Activated CD8-positive, alpha-beta memory T cell treated with anti-CD3 and anti-CD28 coated beads for 4 hours (primary cell): ENCODE measurements around the gene CHKA.
A peak's percentile ranks its signal among the peaks of the same experiment; 100 is the strongest.

Experiments used
- DNase-seq, 2 donors: peaks; one replicate each; pipeline ENCODE4 v3.0.0-alpha.2; 2020; ENCODE audit warnings: low read depth in 2 of 2

The CHKA gene

DNA sequence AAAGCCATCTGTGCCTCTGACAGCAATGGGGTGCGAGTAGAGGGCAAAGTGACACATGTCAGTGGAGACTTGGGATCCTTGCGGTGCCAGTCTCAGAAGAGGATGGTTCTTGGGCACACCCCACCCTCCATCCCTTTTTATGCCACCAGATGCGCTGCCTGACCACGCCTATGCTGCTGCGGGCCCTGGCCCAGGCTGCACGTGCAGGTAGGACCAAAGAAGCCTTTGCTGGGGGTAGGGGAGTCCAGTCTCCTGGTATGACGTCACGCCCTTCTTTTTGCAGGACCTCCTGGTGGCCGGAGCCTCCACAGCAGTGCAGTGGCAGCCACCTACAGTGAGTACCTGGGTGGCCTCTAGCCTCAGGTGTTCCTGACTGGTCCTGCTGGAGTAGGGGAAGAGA is 89.2 kb downstream of the CHKA start:
- DNase-seq: no peak

DNA sequence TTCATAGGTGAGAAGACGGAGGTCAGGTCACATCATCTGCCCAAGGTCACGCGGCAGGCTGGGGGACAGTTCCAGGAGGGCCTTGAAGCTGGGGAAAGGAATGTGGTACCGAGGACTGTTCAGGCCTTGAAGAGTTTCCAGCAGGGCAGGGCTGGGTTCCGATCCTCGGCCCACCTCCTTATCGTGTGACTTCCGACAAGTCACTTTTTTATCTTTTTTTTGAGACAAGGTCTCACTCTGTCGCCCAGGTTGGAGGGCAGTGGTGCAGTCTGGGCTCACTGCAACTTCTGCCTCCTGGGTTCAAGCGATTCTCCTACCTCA is 90.1 kb downstream of the CHKA start:
- no peak for DNase-seq

- DNase-seq: peak; percentile 94 to 96
These were observed 90.7 kb downstream of the CHKA start, which contains the start of gene NDUFS8 for GRCh38 chr11:68030318-68031143. Gene NDUFS8 (plus strand): TSS chr11:68030681. CDS start chr11:68032152, 1,471 bp downstream.

DNA sequence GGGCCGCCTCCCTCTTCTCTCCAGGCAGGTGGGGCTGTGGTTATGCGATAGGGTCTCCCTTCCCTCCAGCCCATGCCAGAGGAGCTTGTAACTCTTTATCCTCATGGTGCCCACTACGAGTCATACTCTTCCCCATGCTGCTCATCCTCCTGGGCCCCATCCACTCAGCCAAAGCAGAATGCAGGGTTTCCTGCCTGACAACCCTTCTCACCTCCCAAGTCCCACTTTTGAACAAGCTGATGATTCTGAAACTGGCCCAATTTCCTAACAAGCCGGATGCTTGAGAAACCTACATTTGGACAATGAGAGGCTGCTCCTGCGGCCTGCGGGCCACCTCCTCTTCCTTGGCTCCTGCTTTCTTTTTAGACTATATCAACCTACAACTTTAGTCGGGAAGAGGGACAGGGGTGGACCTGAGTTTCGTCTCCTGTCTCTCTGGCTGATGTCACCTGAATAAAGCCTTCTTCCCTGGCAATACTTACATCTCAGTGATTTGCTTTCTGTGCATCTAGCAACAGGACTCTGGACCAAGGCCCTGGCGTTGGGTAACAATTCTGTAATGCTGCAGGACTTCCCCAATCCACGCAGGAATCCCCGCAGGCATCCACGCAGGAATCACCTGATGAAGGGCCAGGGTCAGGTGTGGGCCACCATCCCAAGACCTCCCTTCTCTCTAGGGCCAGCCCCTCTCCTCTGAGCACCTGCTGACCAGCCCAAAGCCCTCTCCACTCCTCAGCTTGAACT is 92.2 kb downstream of the CHKA start:
- DNase-seq: no peak

- no peak for DNase-seq
These were observed 93.5 kb downstream of the CHKA start for GRCh38 chr11:68027667-68028066.

GRCh38 chr11:68026391-68027105 is 94.6 kb downstream of the CHKA start:
- DNase-seq: no peak

DNA sequence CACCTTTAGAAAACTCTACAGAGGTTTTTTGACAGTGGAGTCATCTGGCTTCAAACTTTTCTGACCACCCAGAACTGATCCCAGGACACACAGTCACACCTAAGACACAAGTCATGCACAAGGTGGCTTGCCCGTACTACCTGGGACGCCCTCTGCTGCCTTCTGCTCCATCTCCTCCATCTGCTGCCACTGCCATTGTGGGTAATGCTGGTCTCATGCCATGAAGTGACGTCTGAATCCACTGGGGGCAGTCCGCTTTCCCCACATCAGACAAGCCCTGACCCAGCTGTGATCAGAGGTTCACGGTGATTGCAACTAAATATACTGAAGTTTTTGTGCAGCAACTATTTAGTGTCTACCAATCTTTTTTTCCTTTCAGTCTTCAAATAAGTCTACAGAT is 96.1 kb downstream of the CHKA start:
- no peak for DNase-seq

GRCh38 chr11:68024508-68024907 is 96.7 kb downstream of the CHKA start:
- DNase-seq: no peak

- DNase-seq: no peak
These were observed 98.7 kb downstream of the CHKA start for GRCh38 chr11:68022531-68022930.

- DNase-seq: no peak
These were observed 99.9 kb downstream of the CHKA start for GRCh38 chr11:68021167-68021787.

DNA sequence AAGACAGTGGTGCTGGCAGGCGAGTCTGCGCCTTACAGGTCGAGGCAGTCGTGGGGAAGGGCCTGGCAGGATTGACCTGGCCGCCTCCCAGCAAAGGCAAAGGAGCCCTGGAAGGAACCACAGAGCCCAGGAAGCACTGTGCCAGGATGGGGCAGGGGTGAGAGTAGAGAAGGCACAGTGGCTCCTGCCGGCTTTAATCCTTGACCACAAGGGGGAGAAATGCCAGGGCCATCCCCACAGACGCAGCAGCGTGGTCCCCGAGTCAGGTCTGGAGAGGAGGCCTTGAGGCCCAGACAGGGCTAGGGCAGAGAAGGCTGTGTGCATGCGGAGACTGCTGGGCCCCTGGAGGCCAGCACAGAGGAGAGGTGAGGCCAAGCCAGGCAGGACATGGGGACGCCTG is 100.6 kb downstream of the CHKA start:
- no peak for DNase-seq

DNA sequence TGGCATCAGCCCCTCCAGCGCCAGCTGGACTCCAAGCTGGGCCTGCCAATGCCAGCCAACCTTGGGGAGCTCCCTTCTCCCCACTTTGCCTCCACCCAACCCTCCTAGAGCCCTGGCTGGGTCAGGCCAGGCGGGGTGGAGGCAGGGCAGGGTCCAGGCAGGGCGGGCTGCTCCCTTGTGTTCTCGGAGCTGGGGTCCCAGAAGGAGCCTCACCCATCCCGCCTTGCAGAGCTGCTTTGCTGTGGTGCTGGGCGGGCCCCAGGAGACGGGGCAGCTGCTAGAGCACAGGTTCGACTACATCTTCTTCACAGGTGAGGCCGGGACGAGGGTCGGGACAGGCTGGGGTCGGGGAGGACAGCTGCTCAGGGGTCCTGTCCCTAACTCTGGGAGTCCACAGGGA is 101.7 kb downstream of the CHKA start:
- DNase-seq: no peak

GRCh38 chr11:68018730-68019190 is 102.4 kb downstream of the CHKA start:
- DNase-seq: no peak

DNA sequence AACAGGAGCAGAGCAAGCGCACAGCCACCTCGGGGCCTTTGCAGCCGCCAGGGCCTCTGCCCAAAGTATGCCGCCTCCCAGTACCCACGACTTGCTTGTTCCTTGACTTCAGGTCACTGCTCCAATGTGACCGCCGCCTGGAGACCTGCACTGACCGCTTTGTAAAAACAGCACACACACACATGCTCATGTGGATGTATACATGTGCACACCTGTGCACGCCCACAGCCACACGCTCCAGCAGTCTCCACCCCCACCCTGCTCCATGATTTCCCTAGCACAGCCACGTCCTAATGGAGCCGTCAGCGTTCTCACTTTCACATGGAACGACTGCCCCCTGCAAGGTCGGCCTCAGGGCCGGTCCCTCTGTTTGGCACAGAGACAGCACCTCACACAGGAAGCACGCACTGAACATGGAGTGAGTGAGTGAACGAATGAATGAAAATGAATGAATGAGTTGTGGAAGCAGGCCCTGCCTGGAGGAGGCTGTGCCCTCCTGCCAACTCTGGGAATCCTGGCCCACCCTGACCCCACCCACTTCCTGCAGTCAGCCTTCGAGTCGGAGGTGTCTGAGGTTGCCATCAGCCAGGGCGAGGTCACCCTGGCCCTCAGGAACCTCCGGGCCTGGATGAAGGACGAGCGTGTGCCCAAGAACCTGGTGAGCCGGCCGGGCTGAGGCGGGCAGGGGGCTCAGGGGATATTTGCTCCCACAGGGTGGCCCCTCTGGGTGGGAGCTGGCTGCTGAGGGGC is 103.0 kb downstream of the CHKA start:
- no peak for DNase-seq

DNA sequence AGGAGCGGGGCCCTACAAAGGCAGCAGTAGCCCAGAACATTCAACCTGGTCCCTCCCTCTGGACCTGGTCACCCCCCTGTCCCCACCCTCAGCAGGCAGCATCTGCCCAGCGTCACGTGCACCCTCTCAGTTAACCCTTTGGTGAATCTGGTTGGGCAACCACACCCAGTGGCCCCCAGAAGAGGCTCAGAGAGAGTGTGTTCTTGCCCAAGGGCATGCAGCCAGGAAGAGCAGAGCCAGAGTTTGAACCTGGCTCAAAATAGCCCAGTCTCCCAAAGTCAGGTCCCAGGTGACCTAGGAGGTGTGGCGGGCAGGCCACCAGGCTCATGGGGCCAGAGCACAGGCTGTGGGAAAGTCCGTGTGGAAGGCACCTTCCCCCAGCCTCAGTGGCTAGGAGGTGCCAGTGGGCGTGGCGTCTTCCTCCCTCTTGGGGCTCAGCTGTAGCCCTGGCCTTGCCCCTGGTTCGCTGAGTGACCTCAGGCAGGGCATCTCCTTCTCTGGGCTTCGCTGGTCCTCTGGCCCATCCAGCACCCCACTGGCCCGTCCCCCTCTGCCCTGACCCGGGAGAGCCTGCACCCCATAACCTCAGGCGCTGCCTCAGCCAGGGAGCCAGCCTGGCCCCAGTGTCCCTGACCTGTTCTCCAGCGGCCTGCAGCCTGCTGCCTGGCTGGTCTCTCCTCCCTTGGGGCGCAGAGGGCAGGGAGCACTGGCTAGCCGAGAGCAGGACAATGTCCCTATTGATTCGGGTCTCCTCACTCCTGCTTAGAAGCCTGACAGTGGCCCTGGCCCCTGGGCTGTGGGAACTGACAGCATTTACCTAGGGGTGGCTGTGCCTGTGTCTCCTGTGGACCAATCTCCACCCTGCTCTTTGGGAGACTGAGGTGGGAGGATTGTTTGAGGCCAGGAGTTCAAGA is 104.0 kb downstream of the CHKA start:
- DNase-seq: no peak

DNA sequence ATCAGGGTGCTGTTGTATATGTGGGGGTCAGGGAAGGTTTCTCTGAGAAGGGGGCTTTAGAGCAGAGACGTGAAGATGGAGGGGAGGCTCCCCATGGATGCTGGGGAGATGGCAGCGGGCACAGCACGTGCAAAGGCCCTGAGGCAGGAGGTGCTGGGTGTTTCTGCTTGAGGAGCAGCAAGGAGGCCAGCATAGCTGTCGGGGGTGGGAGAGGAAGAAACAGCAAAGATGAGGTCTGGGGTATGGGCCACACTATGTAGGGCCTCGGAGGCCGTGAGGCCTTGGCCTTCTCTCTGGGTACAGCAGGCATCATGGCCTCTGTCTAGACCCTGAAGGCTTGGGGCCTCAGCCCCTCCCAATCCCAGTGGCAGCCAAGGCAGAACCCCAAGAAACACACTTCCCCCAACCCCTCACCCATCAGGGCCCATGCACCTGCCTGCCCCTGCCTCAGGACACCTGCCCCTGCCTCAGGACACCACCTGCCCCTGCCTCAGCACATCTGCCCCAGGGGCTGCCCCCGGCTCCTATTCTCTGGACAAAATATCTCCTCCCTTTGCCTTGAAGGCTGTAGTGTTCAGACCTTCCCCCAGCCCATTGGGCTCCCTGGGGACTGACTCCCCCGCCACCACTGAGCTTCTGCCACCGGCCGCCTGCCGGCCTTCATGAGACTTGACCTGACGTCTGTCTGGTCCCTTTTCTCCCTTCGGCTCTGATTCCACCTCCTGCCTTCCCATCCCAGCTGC is 104.9 kb downstream of the CHKA start:
- no peak for DNase-seq

GRCh38 chr11:68015467-68015866 is 105.7 kb downstream of the CHKA start:
- no peak for DNase-seq

- DNase-seq: no peak
These were observed 106.2 kb downstream of the CHKA start for GRCh38 chr11:68014947-68015447.
